ENCODE measurements around the gene TBC1D20.

DNA sequence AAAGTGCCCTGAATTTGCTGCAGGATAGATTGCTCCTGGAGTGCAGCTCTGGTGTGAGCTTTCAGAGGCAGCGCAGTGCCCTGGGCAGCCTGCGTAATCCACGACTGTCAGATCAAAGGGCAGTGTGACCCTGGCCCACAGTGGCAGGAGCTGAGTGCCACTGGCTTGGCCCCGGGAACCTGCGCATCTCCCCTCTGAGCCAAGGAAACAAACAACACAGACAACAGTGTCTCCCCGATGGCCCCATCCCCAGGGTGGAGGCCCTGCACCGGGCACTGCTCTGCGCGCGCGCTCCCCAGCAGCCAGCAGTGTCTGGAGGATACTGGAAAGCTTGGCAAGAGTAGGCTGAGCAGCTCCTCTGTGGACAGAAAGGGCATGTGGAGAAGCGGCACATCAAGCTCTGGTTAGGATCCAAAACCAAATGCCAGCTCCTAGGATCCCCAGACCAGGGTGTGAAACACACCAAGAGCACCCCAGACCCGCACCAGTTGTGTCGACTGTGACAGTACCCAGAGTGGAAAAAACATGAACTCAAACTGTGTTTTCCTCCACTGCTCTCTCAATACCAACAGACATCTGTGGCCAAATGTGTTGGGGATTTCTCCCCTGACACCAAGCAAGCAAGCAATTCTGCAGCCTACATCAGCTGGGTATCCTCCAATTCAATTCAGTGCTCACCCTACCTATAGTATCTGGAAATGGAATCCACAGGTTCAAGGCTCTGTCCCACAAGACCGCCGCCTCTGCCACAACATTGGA is 27.5 kb downstream of the TBC1D20 start:
- TF ChIP-seq POLR2A (IDR thresholded peaks at IDR 0.05) (no peak), CTCF (IDR thresholded peaks at IDR 0.05) (no peak)
